Suppressor macrophage (primary cell): ENCODE measurements around the gene NOP14.
"Not testable (repeated sequence)": the region's sequence is repeated elsewhere in the genome, so short reads cannot be mapped to it uniquely, and the experiment has no call there.

Experiments used
- DNase-seq, 4 experiments: peaks; one replicate each; pipeline ENCODE4 v3.0.0-alpha.2; 2020 to 2022

The NOP14 gene

DNA sequence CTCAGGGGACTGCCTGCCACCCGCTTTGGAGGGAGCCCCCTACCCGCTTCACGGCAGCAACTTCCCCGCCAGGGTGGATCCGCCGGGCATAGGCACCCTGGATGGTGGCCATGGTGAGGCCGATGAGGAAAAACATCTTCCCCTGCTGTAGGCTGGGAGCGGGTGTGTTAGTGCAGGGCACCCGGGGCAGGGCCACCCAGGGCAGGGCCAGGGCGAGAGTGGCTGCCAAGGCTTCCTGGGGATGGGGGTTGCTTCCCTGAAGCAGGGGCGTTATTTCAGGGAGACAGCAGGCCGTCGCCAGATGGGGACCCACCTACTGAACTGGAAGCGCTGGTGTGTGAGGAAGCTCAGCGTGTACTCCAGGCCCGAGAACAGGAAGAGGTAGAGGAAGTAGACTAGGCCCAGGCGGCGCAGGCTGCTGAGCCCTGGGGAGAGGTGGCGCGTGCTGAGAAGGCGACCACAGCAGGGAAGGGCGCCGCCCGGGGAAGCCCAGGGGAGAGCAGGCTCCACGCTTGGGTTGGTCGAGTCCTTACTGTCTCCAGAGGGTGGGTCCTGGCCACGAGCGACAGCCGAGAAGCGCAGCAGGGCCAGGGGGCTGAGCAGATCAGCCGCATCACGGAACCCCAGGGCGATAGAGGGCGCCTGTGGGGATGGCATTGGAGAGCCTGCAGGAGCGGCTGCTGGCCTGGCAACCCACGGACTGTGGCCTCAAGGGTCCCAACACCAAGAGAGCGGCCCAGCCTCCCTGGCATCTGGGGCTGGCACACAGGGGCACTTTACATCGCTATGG lies 31.5 kb downstream of the NOP14 start:
- DNase-seq, result peak; percentile 81 to 92 (median 90)

DNA sequence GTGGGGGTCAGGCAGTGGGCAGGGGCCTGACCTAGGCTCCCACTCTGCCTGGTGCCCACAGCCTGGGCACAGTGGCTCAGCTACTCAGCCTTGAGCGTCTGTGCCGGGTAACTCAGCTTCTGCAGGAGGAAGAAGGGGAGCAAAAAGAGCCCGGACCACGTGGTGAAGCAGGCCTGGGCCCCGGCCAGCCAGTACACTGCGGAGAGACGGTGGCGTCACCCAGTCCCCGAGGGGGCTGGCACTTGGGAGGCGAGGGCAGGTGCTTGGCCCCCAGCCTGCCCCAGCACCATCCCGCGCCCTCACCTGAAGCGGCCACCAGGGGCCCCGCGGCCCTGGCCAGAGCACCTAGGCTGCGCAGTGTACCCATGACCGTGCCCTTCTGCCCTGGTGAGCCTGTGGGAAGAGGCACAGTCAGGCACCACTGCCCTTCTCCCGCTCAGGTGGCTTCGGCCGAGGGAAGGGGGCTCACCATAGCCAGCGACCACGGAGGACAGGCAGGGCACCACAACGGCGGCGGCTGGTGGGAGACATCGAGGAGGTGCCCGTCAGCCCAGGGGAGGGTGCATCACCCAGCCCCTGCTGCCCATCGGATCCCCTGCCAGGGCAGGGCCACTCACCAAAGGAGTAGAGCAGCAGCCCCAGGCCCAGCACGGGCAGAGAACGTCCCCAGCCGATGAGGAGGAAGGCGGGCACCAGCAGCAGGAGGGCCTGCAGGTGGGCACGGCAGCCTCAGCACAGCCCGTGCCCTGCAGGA lies 32.3 kb downstream of the NOP14 start:
- DNase-seq, result no peak

DNA sequence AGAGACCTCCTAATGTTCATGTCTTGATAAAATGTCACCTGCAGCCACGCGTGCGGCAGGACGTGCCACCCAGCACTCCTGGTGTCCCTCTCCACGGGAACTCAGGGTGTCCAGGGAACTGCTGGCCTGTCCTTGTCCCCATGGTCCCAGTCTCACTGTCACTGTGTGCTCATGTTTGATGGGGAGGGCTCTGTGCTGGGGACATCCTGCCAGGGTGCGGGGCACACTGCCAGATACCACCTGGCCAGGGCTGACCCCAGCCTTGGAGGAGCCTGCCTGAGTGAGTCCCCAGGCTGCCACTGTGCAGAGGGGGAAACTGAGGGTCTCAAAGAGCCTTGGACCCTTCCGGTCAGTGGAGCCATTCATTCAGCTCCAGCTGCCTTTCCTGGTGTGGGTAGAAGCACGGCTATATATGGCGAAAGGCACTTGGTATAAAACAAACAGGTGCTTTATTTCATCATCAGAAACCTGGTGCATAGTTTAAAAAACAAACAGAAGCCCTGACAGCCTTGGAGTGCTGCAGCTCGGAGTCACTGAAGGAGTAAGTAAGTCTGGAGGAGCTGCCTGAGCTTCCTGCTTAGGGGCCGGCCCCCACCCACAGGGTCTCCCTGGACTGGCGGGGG lies 33.0 kb downstream of the NOP14 start:
- no peak for DNase-seq

GRCh38 chr4:2929469-2929868 lies 33.7 kb downstream of the NOP14 start:
- DNase-seq, result no peak

DNA sequence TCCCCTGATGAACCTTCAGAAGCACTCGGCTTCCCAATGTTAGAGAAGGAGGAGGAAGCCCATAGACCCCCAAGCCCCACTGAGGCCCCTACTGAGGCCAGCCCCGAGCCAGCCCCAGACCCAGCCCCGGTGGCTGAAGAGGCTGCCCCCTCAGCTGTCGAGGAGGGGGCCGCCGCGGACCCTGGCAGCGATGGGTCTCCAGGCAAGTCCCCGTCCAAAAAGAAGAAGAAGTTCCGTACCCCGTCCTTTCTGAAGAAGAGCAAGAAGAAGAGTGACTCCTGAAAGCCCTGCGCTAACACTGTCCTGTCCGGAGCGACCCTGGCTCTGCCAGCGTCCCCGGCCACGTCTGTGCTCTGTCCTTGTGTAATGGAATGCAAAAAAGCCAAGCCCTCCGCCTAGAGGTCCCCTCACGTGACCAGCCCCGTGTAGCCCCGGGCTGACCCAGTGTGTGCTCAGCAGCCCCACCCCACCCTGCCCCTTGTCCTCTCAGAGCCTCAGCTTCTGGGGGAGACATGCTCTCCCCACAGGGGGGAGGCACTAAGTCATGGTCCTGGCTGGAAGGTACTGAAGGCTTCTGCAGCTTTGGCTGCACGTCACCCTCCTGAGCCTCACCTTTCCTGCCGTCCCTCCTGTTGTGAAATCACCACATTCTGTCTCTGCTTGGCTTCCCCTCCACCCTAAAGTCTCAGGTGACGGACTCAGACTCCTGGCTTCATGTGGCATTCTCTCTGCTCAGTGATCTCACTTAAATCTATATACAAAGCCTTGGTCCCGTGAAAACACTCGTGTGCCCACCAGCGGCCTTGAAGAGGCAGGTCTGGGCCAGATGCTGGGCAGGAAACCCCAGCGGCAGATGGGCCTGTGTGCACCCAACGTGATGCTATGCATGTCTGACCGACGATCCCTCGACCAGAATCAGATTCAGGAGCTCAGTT lies 34.7 kb downstream of the NOP14 start:
- DNase-seq, result no peak

DNA sequence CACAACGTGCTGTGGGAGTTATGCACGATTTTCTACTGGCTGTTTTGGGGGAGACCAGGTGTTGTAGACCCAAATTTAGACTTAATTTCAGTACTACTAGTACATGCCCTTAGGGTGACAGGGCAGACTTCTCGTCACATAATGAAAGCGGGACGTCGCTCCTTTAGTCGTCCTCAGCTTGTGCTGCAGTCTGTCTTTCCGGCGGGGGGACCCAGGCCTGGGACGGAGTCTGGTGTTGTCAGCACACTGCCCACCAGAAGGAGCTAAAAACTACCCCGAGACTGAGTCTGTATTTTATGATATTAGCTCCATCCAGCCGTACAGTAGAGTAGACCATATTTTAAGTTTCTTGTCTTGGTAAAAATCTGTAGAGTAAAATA lies 35.5 kb downstream of the NOP14 start:
- no peak for DNase-seq

DNA sequence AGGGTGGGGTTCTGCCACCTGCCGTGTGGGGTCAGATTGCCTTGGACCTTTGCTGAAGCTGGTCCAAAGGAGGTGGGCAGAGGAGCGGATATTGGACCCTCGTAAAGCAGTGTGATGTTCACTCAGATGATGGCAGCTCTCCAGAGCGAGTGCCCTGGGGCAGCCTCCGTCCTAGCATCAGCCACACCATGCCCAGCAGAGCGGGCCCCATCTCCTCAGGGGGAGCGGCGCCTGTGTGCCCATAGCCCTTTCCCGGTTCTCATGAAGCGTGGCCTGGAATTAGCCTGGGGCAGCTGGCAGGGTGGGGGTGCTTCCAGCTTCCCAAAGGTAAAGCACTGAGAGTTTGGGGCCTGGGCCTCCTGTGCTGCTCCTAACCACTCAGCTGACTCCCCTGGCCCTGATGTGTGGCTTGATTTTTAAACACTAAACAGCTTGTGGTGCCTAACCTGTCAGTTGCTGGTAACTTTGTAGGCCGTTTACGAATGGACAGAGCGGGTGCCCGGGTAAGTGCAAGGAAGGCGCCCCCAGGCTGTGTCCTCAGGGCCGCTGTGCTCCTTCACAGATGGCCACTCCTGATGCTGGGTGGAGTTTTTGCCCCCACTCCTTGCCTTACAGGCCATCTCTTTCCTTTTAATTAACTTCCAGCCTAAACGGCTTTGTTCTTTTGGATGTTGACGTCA lies 36.0 kb downstream of the NOP14 start:
- DNase-seq, result no peak

DNA sequence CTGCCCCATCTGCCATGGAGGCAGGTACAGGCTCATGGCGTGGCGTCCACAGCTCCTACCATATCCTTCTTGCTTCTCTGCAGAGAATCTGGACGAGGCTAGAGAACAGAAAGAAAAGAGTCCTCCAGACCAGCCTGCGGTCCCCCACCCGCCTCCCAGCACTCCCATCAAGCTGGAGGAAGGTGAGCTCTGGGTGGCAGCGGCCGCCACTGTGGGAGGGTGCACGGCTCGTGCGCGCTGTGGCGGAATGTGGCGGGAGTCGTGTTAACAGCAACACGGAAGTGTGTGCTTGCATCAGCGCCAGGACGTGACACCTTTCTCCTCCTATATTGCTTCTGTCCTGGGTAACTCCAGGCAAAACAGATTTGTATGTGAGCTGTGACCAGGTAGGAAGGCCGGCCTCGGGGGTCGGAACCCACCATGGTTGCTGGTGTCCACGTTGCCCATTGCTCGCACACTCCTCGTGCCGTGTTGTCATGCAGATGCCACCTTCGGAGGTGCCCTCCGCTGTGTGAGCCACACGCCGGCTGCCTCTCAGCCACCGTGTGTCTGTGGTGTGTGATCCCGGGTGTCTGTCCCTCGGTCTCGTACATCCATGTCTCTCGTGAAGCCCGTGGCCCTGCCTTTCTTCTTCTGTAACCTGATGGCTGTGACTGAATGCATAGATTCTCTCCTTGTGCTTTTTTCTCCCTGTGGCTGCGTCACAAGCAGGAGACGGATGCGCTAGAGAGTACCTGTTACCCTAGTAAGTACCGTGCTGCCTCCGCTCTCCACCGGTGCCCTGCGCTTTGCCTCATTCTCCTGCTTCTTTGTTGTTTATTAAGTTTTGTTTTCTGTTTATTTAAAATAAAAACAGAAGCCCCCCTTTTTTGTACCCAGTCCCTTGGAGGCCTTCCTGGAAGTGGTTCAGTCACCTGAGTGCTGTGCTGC lies 37.0 kb downstream of the NOP14 start:
- no peak for DNase-seq

- no peak for DNase-seq
Measured at GRCh38 chr4:2925496-2925895, 37.7 kb downstream of the NOP14 start.

- no peak for DNase-seq
Measured at GRCh38 chr4:2924765-2925301, 38.4 kb downstream of the NOP14 start.

DNA sequence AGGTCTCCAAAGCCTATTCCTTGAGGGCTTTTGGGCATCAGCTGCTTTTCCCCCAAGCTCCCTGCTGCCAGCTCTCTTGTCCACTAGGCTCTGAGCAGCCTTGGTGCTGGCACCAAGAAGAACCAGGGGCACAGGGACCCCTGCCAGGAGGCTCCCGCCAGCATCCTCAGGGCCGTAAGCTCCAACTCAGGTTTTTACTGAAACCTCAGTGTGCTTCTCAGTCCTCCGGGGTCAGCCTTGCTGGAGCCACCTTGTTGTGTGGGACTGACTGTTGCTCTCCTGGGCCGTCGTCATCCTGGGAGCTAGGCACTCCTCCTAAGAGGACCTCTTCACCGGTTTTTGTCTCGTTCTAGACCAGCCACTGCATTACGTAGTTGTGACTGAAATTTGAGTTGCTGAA lies 38.9 kb downstream of the NOP14 start:
- DNase-seq, result no peak

DNA sequence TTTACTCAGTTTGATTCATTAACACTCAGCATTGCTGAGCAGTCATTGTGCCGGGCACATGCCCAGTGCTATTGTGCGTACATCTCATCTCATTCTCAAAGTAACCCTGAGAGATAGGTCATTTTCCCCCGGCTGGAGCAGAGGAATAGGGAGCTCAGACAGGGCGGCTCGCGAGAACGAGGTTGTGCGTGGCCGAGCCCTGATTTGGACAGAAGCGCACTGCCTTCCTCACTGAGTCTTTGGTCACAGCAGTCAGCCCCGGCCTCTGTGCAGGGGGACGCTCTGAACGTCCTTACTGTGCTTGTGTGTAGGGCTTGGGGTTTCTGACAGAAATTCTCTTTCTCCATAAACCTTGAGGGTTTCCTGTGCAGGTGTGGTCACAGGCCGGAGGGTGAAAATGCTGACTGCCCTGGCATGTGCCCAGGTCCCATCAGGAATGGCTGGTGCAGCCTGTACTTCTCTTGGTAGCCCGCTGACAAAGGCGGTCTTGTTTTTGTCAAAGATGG lies 39.5 kb downstream of the NOP14 start:
- no peak for DNase-seq

GRCh38 chr4:2923141-2923551 lies 40.1 kb downstream of the NOP14 start:
- peak in 3 of 4 experiments; percentile 32 to 43 (median 40) for DNase-seq

DNA sequence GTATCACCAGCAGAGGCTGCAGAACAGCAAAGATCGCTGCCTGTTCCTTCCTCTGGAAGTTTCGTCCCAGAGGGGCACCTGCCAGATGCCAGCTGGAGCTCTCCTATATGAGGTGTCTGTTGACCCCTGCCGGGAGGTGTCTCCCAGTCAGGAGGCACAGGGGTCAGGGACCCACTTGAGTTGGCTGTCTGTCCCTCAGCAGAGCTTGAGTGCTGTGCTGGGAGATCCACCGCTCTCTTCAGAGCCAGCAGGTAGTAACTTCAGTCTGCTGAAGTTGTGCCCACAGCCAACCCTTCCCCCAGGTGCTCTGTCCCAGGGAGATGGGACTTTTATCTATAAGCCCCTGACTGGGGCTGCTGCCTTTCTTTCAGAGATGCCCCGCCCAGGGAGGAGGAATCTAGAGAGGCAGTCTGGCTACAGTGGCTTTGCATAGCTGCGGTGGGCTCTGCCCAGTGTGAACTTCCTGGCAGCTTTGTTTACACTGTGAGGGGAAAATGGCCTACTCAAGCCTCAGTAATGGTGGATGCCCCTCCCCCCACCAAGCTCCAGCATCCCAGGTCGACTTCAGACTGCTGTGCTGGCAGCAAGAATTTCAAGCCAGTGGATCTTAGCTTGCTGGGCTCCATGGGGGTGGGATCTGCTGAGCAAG lies 40.6 kb downstream of the NOP14 start:
- not testable (repeated sequence) for DNase-seq

GRCh38 chr4:2918714-2919113 lies 44.5 kb downstream of the NOP14 start:
- DNase-seq, result not testable (repeated sequence)

- not testable (repeated sequence) for DNase-seq
Measured at GRCh38 chr4:2918300-2918699, 44.9 kb downstream of the NOP14 start.

DNA sequence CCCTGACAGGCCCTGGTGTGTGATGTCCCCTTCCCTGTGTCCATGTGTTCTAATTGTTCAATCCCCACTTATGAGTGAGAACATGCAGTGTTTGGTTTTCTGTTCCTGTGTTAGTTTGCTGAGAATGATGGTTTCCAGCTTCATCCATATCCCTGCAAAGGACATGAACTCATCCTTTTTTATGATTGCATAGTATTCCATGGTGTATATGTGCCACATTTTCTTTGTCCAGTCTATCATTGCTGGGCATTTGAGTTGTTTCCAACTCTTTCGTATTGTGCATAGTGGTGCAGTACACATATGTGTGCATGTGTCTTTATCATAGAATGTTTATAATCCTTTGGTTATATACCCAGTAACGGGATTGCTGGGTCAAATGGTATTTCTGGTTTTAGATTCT lies 46.5 kb downstream of the NOP14 start:
- not testable (repeated sequence) for DNase-seq

GRCh38 chr4:2915789-2916188 lies 47.4 kb downstream of the NOP14 start:
- DNase-seq, result no peak

DNA sequence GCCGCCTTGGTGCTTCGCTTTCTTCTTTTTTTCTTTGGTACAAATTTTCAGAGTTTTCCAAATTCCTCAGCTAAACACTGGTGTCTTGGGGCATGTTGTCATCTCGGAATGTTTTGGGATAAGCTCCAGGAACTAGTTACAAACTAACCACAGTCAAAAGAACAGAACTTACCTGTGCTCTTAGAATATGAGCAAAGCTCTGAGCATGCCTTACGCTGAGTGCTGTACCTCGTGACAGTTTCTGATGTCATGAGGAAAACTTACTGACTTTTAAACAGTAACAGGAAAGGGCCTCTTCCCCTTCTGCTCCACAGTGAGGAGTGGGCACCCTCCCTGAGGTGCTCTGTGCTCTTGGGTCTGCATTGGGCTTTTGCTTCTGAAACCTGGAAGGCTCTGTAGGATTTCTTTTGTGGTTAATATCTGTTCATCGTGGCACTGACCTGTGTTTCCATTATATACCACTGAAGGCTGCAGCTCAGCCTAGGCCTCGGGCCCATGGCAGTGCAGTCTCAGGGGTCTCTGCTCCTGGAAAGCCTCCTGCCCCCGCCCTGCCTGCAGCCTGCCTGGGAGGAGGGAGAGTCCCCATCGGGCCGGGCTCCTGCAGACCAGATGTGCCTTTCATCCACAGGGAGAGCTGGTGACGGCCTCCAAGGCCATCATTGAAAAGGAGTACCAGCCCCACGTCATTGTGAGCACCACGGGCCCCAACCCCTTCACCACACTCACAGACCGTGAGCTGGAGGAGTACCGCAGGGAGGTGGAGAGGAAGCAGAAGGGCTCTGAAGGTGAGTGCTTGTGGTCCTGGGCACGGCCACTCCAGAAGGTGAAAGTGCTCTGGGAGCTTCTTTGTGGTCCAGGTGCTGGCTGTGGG lies 48.7 kb downstream of the NOP14 start:
- no peak for DNase-seq
